GM12892 (cell line): ENCODE measurements around the gene OR52E5.

Experiments
- DNase-seq: peaks from one replicate; pipeline ENCODE4 v3.0.0; 2011; ENCODE audit not compliant: insufficient read length
- FAIRE-seq: peaks from 2 replicates; lab custom pipeline; 2011; peaks lifted over from hg19 to GRCh38; lab: Jason Lieb, UNC
- POLR2A ChIP-seq: IDR thresholded peaks from 2 replicates; pipeline ENCODE4 v1.6.1; 2011; ENCODE audit warnings: low read depth, low read length, control low read depth
- POLR2AphosphoS5 ChIP-seq: IDR thresholded peaks from 2 replicates; pipeline ENCODE4 v1.6.1; 2011; ENCODE audit warnings: low read depth, low read length, control low read depth
- TAF1 ChIP-seq: IDR thresholded peaks from 2 replicates; pipeline ENCODE4 v1.6.1; 2011; ENCODE audit warnings: low read depth, mild to moderate bottlenecking, control low read depth, low read length, borderline replicate concordance

The OR52E5 gene

DNA sequence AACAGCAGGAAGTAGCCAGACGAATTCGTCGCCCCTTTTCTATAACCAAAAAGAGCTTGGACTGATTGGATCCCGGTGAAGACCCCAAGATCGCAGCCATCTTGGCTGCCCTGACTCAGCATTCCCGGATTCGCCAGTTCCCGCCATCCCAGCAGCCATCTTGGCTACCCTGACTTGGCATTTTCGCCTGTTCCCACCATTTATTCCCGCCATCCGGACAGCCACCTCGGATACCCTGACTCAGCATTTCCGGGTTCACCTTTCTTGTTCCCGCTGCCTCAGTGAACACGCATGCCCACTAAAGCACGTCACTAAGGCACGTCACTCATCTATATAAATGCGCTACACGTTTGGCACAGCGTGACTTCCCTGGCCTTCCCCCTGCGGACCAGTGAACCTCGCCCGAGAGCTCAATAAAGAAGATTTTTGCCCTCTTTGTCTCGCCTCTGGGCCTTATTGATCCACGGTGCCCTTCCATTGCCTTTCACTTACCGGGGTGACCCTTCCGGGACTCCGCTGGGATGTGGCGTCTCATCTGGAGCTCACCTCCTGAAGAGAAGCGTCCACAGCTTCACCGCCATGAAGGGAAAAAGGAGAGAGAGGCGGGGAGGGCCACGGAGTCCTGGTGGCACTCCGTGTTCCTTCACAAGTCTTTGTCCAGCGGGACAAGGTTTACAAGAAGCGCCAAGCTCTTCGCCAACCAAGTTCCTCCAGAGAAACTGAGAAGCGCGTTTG, 45.0 kb downstream of the OR52E5 start:
- no peak for FAIRE-seq
- no peak for DNase-seq
- TF ChIP-seq POLR2AphosphoS5 = no peak
- TF ChIP-seq POLR2A = no peak
- no peak for TF ChIP-seq TAF1

DNA sequence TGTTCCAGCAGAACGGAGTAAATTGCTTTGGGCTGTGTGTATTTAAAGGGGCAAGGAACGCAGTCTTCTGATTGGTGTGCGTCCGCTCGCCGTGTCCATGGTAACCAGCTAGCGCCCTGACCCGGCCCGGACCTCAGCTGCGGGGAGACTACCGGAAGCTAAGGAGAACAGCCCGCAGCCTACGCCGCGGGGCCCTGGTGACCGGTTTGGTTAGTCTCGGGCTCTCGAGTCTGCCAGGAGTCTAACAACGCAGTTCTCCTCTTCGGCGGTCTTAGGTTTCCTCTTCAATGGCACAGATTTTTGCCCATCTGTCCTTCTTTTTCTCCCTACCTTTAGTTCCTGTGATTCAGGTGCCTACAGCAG, 45.6 kb downstream of the OR52E5 start:
- DNase-seq (no peak), FAIRE-seq (no peak)
- no peak for TF ChIP-seq TAF1
- no peak for TF ChIP-seq POLR2AphosphoS5
- TF ChIP-seq POLR2A = no peak

GRCh38 chr11:5940748-5941147, 47.7 kb downstream of the OR52E5 start:
- TF ChIP-seq TAF1 = no peak
- FAIRE-seq (no peak), DNase-seq (no peak)

- no peak for TF ChIP-seq POLR2AphosphoS5
- TF ChIP-seq TAF1 = no peak
- TF ChIP-seq POLR2A = no peak
- FAIRE-seq (no peak), DNase-seq (no peak)
These were observed 48.9 kb downstream of the OR52E5 start, which contains the start of gene OR56A3 for GRCh38 chr11:5941951-5942350. TSS of gene OR56A3 (plus strand) at chr11:5942251. CDS start at chr11:5947347, 5,096 bp downstream.
